GM10266 (cell line): ENCODE data around the gene MPHOSPH9.

Experiments
- DNase-seq: peaks from one replicate; pipeline ENCODE4 v3.0.0; 2012; ENCODE audit errors: extremely low spot score
- CTCF ChIP-seq: IDR thresholded peaks from 2 replicates; pipeline ENCODE4 v1.5.1; 2012; ENCODE audit warnings: mild to moderate bottlenecking, low read depth; ENCODE audit not compliant: control insufficient read depth, insufficient read depth; ENCODE audit errors: missing control alignments

Gene MPHOSPH9

GRCh38 chr12:123243671-123244262 is 10.8 kb upstream of the MPHOSPH9 start:
- no peak for TF ChIP-seq CTCF

GRCh38 chr12:123242116-123242904 is 9.4 kb upstream of the MPHOSPH9 start:
- no peak for DNase-seq
- TF ChIP-seq CTCF = no peak

More at GRCh38 chr12:123243671-123244262, 10.8 kb upstream of the MPHOSPH9 start:
- no peak for DNase-seq

- DNase-seq = no peak
- TF ChIP-seq CTCF = no peak
These were observed 6.0 kb upstream of the MPHOSPH9 start for GRCh38 chr12:123238961-123239360.

- TF ChIP-seq CTCF = no peak
- no peak for DNase-seq
These were observed 5.4 kb upstream of the MPHOSPH9 start for GRCh38 chr12:123238330-123238682.

GRCh38 chr12:123237646-123238329 is 4.8 kb upstream of the MPHOSPH9 start:
- TF ChIP-seq CTCF = peak; percentile 69
- DNase-seq = peak; percentile 51

- DNase-seq = no peak
These were observed 766 bp upstream of the MPHOSPH9 start for GRCh38 chr12:123233505-123234308.

More at GRCh38 chr12:123233505-123234308, 766 bp upstream of the MPHOSPH9 start:
- no peak for TF ChIP-seq CTCF
